Ishikawa (cell line): Measurements from ENCODE around the gene PRKAR2B.

Experiments used
- EP300 ChIP-seq: IDR thresholded peaks from 2 replicates; pipeline ENCODE4 v1.6.1; 2012; ENCODE audit warnings: borderline replicate concordance
- TAF1 ChIP-seq: IDR thresholded peaks from 2 replicates; pipeline ENCODE4 v1.6.1; 2012; ENCODE audit warnings: low read depth, mild to moderate bottlenecking
- YY1 ChIP-seq: IDR thresholded peaks from 2 replicates; pipeline ENCODE4 v1.6.1; 2012; ENCODE audit warnings: low read depth

GRCh38 chr7:107185716-107186115, 141.2 kb downstream of the PRKAR2B start:
- TF ChIP-seq TAF1 = no peak
- TF ChIP-seq YY1 = no peak
- no peak for TF ChIP-seq EP300
